Measurements from ENCODE around the gene CYP21A2.

Gene CYP21A2

GRCh38 chr6:32079566-32080290, 41.5 kb downstream of the CYP21A2 start:
- peaks cover 1% of the 10 kb centered on the region for H3K27me3 Mint-ChIP-seq
- no peak overlapping the region for H3K4me3 Mint-ChIP-seq
- peaks cover 3% of the 10 kb centered on the region for H3K36me3 Mint-ChIP-seq
- no peak overlapping the region for H3K27ac Mint-ChIP-seq
- H3K4me1 Mint-ChIP-seq (ENCODE audit: low read depth) = no peaks in the 10 kb centered on the region
- H3K9me3 Mint-ChIP-seq (ENCODE audit: low read depth) = no peaks in the 10 kb centered on the region

GRCh38 chr6:32081168-32081990, 43.2 kb downstream of the CYP21A2 start:
- Mint-ChIP-seq H3K27ac (no peak overlapping the region), H3K36me3 (peaks cover 3% of the 10 kb centered on the region), H3K4me1 (ENCODE audit: low read depth) (no peaks in the 10 kb centered on the region), H3K4me3 (no peak overlapping the region), H3K9me3 (ENCODE audit: low read depth) (no peaks in the 10 kb centered on the region), H3K27me3 (peaks cover 2% of the 10 kb centered on the region)

- Mint-ChIP-seq H3K27me3 (peaks cover 4% of the 10 kb centered on the region), H3K4me3 (no peak overlapping the region), H3K4me1 (ENCODE audit: low read depth) (peaks cover 5% of the 10 kb centered on the region), H3K36me3 (peaks cover 3% of the 10 kb centered on the region), H3K9me3 (ENCODE audit: low read depth) (no peaks in the 10 kb centered on the region), H3K27ac (no peak overlapping the region)
Measured at GRCh38 chr6:32082478-32082877, 44.3 kb downstream of the CYP21A2 start.

- peaks cover 3% of the 10 kb centered on the region for H3K36me3 Mint-ChIP-seq
- peaks cover 4% of the 10 kb centered on the region for H3K27me3 Mint-ChIP-seq
- no peak overlapping the region for H3K4me3 Mint-ChIP-seq
- peaks cover 5% of the 10 kb centered on the region for H3K4me1 Mint-ChIP-seq (ENCODE audit: low read depth)
- H3K9me3 Mint-ChIP-seq (ENCODE audit: low read depth) = no peaks in the 10 kb centered on the region
- no peak overlapping the region for H3K27ac Mint-ChIP-seq
Measured at GRCh38 chr6:32082935-32083334, 44.7 kb downstream of the CYP21A2 start.

GRCh38 chr6:32083812-32084768, 45.9 kb downstream of the CYP21A2 start:
- H3K4me3 Mint-ChIP-seq = no peak overlapping the region
- H3K27ac Mint-ChIP-seq = no peak overlapping the region
- peaks cover 5% of the 10 kb centered on the region for H3K4me1 Mint-ChIP-seq (ENCODE audit: low read depth)
- peaks cover 4% of the 10 kb centered on the region for H3K27me3 Mint-ChIP-seq
- H3K9me3 Mint-ChIP-seq (ENCODE audit: low read depth) = no peaks in the 10 kb centered on the region
- H3K36me3 Mint-ChIP-seq = peaks cover 3% of the 10 kb centered on the region

GRCh38 chr6:32084780-32085179, 46.6 kb downstream of the CYP21A2 start:
- H3K9me3 Mint-ChIP-seq (ENCODE audit: low read depth) = no peaks in the 10 kb centered on the region
- no peak overlapping the region for H3K27ac Mint-ChIP-seq
- H3K27me3 Mint-ChIP-seq = peaks cover 4% of the 10 kb centered on the region
- no peak overlapping the region for H3K4me3 Mint-ChIP-seq
- peaks cover 3% of the 10 kb centered on the region for H3K36me3 Mint-ChIP-seq
- peaks cover 5% of the 10 kb centered on the region for H3K4me1 Mint-ChIP-seq (ENCODE audit: low read depth)

GRCh38 chr6:32085759-32086459, 47.7 kb downstream of the CYP21A2 start:
- H3K4me3 Mint-ChIP-seq = no peak overlapping the region
- no peaks in the 10 kb centered on the region for H3K9me3 Mint-ChIP-seq (ENCODE audit: low read depth)
- H3K36me3 Mint-ChIP-seq = peaks cover 3% of the 10 kb centered on the region
- peaks cover 5% of the 10 kb centered on the region for H3K4me1 Mint-ChIP-seq (ENCODE audit: low read depth)
- H3K27me3 Mint-ChIP-seq = peaks cover 4% of the 10 kb centered on the region
- H3K27ac Mint-ChIP-seq = no peak overlapping the region

GRCh38 chr6:32086661-32087573, 48.7 kb downstream of the CYP21A2 start:
- Mint-ChIP-seq H3K36me3 (peaks cover 3% of the 10 kb centered on the region), H3K4me3 (peak overlapping the region; percentile 44), H3K9me3 (ENCODE audit: low read depth) (no peaks in the 10 kb centered on the region), H3K27ac (no peak overlapping the region), H3K4me1 (ENCODE audit: low read depth) (peaks cover 5% of the 10 kb centered on the region), H3K27me3 (peaks cover 4% of the 10 kb centered on the region)

GRCh38 chr6:32087574-32088486, 49.6 kb downstream of the CYP21A2 start:
- Mint-ChIP-seq H3K4me1 (ENCODE audit: low read depth) (peaks cover 5% of the 10 kb centered on the region), H3K4me3 (no peak overlapping the region), H3K36me3 (peaks cover 3% of the 10 kb centered on the region), H3K27ac (no peak overlapping the region), H3K9me3 (ENCODE audit: low read depth) (no peaks in the 10 kb centered on the region), H3K27me3 (peaks cover 4% of the 10 kb centered on the region)

GRCh38 chr6:32088487-32089049, 50.4 kb downstream of the CYP21A2 start:
- Mint-ChIP-seq H3K9me3 (ENCODE audit: low read depth) (no peaks in the 10 kb centered on the region), H3K27me3 (peaks cover 7% of the 10 kb centered on the region), H3K36me3 (peaks cover 5% of the 10 kb centered on the region), H3K27ac (no peak overlapping the region), H3K4me1 (ENCODE audit: low read depth) (peaks cover 5% of the 10 kb centered on the region), H3K4me3 (no peak overlapping the region)

- Mint-ChIP-seq H3K4me3 (no peak overlapping the region), H3K36me3 (peaks cover 5% of the 10 kb centered on the region), H3K27ac (no peak overlapping the region), H3K4me1 (ENCODE audit: low read depth) (peaks cover 5% of the 10 kb centered on the region), H3K9me3 (ENCODE audit: low read depth) (no peaks in the 10 kb centered on the region), H3K27me3 (peaks cover 7% of the 10 kb centered on the region)
Measured at GRCh38 chr6:32089082-32089828, 51.0 kb downstream of the CYP21A2 start.
